HG02852 (cell line): ENCODE data around the gene PROX1.

ENCODE experiments used
- ATAC-seq: cut with Tn5 transposase; IDR thresholded peaks from one replicate; pipeline ENCODE4 v1.9.1; 2021; ENCODE audit warnings: mild to moderate bottlenecking, moderate library complexity; ENCODE audit not compliant: unreplicated experiment

PROX1 gene

DNA sequence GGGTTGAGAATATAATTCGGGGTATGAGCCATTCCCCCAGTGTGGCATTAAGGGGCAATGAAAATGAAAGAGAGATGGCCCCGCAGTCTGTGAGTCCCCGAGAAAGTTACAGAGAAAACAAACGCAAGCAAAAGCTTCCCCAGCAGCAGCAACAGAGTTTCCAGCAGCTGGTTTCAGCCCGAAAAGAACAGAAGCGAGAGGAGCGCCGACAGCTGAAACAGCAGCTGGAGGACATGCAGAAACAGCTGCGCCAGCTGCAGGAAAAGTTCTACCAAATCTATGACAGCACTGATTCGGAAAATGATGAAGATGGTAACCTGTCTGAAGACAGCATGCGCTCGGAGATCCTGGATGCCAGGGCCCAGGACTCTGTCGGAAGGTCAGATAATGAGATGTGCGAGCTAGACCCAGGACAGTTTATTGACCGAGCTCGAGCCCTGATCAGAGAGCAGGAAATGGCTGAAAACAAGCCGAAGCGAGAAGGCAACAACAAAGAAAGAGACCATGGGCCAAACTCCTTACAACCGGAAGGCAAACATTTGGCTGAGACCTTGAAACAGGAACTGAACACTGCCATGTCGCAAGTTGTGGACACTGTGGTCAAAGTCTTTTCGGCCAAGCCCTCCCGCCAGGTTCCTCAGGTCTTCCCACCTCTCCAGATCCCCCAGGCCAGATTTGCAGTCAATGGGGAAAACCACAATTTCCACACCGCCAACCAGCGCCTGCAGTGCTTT, 9.4 kb downstream of the PROX1 start:
- no peak for ATAC-seq

DNA sequence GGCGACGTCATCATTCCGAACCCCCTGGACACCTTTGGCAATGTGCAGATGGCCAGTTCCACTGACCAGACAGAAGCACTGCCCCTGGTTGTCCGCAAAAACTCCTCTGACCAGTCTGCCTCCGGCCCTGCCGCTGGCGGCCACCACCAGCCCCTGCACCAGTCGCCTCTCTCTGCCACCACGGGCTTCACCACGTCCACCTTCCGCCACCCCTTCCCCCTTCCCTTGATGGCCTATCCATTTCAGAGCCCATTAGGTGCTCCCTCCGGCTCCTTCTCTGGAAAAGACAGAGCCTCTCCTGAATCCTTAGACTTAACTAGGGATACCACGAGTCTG, 10.0 kb downstream of the PROX1 start:
- ATAC-seq = no peak

DNA sequence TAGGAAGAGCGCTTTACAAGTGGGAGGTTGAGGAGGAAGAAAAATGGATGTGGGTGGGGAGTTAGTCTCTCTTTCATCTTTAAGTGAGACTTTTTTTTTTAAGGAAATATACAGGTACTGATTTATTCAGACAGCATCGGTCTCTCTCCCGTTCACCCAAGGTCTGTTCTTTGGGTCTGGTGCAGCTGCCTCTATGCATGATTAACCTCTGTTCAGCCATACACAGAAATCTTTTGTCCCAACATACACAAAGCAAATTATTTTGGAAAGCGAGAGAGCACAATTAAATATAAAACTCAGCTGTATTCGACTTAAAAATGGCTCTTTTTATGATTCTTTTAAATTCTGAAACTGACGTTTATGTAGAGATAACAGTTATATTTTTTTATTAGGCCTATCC, 11.0 kb downstream of the PROX1 start:
- no peak for ATAC-seq

DNA sequence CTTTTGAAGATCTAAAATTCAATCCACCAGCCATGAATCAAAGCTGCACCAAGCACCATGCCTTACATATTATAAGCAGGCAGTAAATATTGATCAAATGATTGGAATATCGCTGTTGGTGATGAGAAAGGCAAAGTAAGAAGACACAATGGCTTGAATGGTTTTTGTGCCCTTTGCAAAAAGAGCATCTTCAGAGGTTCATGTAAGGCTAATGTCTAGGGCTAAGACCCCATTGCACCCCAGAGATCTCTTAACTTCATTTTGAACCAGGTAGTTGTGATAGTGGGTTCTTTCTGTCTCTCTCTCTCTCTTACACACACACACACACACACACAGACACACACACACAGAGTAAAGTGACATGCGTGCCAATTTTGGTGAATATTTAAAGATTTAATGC, 12.0 kb downstream of the PROX1 start:
- no peak for ATAC-seq

DNA sequence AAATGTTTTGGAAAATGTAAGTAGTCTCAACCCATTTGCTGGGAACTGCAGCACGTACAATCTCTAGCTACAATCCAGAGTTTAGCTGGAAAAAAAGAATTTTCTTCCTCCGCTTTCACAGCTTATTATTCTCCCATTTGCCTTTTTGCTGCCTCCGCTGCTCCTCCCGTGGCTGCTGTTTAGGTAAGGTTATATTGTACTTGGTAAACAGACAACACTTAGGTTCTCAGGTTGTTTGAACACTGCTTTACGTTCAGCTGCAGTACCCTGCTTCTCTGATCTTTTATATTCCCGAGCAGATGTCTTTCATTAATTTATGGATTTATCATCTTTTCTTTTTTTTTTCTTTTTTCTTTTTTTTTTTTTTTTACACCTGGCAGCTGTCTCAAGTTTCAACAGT, 14.3 kb downstream of the PROX1 start:
- no peak for ATAC-seq

DNA sequence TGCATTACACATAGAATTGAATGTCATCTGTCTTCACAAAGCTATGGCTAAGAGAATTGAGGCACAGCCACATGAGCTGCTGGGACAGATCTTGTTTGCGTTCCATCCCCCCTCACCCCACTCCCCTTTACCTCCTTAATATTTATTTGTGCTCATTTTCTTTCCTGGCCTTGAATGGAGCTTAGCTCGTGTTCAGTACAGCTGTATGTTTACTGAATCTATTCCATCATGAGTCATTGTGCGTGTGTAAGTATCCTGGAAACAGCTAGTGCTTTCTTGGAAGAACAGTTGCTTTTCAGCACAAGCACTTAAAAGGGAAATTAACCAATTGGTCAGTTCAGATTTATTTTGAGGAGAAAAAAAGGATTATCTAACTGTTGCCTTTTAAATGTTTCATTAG, 14.7 kb downstream of the PROX1 start:
- ATAC-seq = no peak

DNA sequence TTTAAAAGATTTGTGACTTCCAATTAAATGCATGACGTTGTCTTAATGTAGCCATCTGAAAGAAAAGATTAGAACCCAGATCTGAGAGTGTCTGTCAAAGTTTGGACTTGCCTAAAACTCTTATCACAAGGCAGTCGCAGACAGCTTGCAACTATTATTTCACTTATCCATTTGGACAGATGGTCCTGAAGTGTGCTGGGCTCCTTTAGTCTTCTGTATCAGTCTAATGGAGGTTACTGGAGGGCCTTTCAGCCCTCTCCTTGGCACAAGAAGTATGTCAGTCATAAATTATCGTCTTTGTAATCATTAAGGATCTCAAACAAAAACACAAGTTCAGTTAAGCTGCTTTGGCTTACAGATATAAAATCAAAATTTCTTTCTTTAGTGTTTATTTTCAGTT, 15.5 kb downstream of the PROX1 start:
- no peak for ATAC-seq

DNA sequence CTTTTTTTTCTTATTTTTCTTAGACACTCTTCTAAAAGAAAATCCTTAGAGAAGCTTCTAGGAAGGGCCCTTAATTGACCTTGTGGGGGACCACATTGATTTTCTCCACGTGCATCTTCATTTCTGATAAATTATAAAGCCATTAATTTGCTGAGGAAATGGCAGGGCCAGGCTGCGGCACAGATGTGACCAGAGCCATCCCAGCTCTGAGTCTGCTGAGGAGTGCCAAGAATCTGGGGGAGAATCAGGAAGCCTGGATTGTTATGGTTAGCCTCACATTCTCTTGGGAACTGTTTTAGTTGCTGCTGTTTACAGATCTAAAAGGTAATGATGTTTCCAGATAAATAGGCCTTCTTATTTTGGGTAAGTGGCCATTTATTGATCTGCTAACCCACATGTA, 16.2 kb downstream of the PROX1 start:
- ATAC-seq = no peak

DNA sequence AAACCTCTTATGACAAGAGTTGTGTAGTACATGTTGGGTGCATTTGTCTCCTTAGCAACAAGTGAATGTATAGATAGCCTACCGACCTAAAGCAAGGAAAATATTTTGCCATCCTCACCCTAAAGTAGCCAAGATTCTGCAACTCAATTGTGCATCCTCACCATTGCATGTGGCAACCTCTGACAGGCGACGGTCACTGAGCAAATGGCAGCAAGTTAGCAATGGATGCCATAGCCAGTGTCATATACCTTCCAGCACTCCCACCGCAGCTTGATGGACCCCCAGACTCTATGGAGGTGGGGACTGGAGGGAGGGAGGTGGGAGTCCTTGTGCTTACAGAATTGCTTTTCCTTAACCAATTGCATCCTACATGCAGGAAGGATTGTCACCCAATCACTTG, 17.0 kb downstream of the PROX1 start:
- no peak for ATAC-seq

DNA sequence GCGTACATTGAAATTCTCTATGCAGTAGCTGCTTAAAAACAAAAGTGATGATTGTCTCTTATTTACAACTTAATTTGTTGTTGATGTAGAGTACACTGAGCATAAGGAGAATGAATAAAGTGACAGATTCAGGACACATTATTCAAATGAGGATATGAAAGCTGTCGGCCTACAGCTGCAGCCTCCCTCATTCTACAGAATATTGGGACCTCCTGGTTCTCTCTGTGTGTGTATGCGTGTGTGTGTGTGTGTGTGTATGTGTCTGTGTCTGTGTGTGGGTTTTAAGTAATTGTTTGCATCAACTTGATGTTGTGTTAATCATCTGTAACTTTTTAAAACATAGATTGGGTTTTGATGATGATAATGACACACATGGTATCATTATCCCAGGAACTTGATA, 17.9 kb downstream of the PROX1 start:
- no peak for ATAC-seq

DNA sequence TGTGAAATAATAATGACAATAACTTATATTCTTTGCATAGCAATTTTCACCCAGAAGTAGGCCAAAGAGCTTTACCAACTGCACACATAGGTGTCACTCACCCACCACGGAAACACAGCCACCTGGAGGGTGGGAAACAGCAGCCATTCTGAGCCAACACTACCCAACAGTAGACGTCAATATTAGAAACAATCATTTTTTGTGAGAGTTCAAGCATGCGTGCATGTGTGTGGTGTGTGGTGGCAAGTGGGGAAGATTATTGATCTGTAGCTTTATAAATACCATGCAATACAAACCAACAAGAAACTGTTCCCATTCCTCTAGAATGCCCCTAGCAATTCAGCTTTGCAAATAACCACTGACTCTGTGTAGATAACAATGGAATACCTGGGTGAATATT, 19.1 kb downstream of the PROX1 start:
- no peak for ATAC-seq

DNA sequence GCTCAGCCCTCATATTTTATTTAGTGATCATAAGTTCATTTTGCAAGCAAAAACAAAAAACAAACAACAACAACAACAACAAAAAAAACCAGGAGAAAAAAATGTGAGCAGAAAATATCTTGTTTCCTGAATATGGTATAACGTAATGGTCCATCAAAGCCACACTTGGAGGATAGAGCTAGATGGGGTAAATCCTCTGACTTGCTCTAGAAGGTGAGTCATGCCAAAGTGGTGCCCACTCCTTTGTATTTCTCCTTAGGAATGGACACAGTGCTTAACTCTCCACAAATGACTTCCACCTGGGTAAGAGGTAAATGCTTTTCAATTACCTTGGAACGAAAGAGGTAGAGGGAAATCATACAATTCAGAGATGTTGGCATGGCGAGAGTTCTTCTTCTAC, 20.6 kb downstream of the PROX1 start:
- no peak for ATAC-seq

DNA sequence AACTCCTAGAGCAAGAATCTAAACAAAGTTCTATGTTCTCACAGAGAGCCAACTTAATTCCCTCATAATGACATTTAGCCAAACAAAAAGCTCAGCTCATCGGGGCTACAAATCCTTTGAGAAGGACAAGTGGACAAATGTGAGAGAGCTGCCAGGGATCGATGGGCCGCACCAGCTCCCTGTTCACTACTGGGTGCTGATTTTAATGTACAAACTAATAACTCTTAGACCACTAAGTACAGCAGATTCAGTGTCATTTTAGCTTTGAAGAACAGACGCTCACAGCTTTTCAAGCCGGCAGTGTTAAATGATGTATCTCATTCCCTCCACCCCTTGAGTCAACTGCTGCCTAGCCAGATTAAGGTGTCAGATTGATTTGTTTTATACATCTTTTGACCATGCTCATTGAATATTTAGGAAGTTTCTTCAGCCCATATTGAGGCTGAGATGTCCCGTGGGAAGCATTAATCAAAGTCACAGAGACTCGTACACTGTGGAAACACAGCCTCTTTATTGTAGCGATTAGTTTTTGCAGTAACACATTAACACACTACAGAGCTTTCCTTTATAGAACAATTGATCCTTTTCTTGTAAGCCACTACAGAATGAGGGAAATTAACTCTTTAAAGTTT, 21.1 kb downstream of the PROX1 start:
- no peak for ATAC-seq

DNA sequence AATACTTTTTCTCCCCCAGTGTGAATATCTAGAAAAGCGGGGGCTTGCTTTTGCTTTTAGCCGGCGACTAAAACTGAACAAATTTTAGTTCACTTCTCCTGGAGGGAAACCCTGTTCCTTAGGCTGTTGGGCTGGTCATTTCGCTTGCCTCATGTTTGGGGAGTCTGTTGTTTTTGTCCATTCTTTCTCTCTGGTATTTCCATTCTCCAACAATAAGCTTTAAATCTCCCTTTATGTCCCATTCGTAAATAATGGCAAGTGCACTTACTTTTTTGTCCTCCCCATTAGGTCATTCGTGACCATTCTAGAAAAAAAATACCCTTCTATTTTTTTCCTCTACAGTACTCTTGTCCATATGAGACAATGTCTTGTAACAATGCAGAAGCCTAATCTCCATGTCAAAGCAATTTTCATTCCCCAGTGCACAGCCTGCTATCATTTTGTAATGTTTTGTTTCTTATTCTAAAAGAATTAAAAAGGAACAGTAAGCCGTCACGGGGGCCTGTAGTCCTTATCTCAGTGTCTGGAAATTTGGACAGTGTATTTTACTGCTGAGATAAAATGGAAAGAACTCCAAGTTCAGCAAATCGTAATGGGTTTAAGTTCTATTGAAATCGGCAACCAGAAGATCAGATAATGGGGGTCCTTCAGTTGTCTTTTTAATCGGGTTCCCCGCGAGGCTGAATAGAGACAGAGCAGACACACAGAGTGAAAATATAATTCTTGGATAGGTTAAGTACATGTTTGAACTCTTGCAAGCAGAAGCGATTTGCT, 21.8 kb downstream of the PROX1 start:
- ATAC-seq = no peak

DNA sequence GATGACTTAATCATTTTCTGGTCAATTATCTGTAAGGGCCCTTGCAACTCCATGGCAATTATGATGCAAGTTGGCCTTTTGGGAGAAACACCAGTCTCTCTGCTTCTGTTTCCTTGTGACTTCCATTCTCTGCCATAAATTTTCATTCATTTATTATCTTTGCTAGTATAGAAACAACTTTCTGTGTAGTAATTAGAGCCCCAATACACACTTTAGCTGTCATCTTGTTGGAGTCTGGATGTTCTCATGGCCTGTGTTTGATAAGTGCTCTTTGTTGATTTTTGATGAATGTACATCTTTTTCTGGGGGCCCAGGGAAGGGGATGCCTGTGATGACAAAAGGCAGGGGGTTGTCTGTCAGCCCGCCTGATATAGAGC, 22.4 kb downstream of the PROX1 start:
- no peak for ATAC-seq

DNA sequence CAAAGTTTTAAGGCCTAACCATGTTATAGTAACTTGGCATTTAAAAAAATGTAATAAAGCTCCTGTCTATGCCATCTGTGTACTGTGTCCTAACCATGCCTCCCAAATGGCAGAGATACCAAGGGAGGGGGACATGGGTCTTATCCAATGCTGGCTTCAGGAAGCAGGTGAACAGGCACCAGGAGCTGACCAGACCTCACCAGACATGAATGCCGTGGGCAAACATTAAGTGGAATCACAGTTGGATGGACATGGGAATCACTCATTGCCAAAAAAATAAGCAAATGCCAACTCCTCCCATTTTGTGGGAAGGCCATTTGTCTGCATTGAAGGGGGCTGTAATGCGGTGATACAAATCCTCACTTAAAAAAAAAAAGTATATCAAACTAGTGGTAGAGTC, 22.9 kb downstream of the PROX1 start:
- no peak for ATAC-seq

DNA sequence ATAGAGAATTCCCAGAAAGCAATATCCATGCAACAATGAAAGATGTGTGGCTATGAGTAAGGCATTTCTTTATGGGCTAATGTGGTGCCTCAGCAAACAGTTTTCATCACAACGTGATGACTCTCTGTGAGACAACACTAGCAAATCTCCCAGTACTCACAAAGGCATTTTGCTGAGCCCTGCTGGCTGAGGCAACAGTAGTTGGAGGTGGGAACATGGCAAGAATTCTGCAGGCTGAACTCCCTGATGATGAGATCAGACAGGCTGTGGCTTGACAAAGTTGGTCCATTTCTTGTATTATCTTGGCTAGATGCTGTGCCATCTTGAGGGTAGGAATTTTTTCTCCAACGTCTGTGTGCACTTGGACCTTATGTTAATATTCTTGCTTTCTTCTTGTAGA, 24.6 kb downstream of the PROX1 start:
- ATAC-seq = no peak

DNA sequence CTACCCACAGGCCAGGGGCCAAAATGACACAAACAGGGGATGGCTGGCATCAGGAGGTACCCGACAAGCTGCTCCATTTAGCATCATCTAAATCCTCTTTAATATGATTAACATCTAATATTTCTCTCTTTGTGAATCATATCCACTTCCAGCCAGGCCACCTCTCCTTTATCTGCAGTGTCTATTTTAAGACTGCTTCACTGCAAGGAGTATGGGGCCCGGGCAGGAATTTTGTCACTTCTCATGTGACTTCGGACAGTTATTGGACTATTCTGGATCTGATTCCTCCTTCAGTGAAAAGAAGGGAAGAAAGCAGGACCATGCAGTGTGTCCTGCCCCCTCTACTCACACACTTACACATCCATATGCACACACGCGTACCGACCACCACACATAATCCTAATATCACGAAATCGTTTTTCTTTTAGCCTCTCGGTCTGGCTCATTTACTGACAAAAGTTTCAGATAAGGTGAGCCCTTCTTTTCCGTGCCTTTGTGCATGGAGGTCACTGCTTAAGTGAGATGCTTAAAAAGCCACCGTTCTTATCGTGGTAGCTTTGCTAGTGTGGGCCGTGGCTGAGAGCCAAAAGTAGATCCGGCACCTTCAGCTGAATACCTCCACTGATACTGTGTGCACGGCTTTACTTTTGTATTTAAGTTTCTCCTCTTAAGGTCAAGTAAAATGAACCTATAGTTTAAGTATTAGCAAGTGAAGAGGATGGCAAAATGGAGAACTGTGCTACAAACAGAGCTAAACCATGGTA, 26.0 kb downstream of the PROX1 start:
- ATAC-seq = no peak

DNA sequence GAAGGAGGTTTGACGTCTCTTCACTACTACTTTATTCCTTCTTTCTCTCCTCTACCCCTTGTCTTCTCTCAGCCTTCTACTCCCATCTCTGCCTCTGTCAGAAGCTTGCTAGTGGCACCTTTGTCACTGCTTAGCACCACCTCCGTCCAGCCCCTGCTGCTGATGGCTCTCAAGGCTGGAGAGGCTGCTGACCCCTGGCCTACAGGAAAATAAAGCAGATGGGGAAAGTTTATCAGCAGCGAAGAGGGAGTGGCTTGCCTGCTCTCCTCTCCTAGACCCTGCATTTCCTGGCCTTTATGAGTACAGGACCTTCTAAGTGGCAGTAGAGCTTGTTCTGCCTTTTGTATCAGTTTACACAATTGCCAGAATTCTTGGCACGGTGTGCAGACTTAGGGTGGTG, 27.0 kb downstream of the PROX1 start:
- no peak for ATAC-seq

DNA sequence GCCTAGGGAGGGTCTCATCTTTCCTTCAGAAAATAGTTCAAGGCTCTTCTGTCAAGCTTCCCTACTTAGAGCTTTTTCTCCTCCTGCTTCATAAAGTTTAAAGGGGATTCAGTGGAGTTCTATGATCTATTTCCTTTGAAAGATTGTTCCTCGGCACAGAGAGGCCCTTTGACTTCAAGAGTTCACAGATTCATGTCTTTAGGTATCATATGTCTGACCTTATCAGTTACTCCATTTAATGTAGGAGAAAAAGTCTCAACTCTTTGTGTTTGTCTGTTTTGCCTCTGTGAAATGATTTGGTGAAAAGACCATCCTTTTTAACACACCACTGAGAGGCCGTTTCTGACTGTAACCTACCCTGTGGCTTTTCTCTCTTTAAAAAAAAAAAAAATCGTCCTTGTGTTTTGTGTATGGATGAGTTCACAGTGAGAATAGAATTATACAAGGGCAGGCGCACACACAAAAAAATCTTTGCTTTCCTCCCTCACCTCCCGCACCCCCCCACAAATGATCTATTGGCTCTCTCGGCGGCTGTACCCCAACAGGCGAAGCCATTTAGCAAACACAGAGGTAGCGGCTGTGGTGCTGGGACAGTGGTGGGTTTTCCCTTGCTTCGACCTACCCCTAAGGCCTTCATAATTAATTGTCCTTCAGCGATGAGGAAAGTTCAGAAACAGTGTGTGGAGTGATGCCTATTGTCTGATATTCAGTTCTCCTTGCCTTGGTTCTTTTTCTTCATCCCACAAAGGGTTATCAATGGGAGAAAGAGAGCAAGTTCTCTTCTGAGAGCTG, 29.6 kb downstream of the PROX1 start:
- no peak for ATAC-seq
